GM12891 (cell line): Measurements from ENCODE around the gene ZNF444.

ENCODE experiments used
- POLR2A ChIP-seq: IDR thresholded peaks from 2 replicates; pipeline ENCODE4 v1.6.1; 2011; ENCODE audit warnings: low read depth, low read length, control low read depth
- POLR2AphosphoS5 ChIP-seq: IDR thresholded peaks from 2 replicates; pipeline ENCODE4 v1.6.1; 2011; ENCODE audit warnings: low read depth, low read length, control low read depth
- TAF1 ChIP-seq: IDR thresholded peaks from 2 replicates; pipeline ENCODE4 v1.6.1; 2011; ENCODE audit warnings: low read depth, low read length, control low read depth

GRCh38 chr19:56109226-56109625 lies 31.9 kb upstream of the ZNF444 start:
- TF ChIP-seq POLR2A, result no peak
- no peak for TF ChIP-seq TAF1
- TF ChIP-seq POLR2AphosphoS5, result no peak
